Caco-2 (cell line): ENCODE data around the gene RYR2. TPM values are rescaled to one million over a fixed set of nuclear protein-coding genes. Genes with fewer than 3 reads are reported as not detected.

ENCODE experiments used
- BruUV-seq: library from RNA; stranded (reverse); fragments of 400-500 nt; replicated peaks from 2 replicates; lab custom pipeline; 2021; lab: Mats Ljungman, UMichigan
- CTCF ChIA-PET: fragments of 300-600 bp; sonication (Branson Sonifier 250); formaldehyde crosslinking; loops from one replicate; lab custom pipeline; 2022; ENCODE audit warnings: antibody characterized with exemption; lab: Charles Lee
- POLR2A ChIA-PET: fragments of 300-600 bp; sonication (Branson Sonifier 250); formaldehyde crosslinking; loops from one replicate; lab custom pipeline; 2022; ENCODE audit warnings: antibody characterized with exemption; lab: Charles Lee
- DNase-seq, 2 experiments: peaks; one replicate each; pipeline versions ENCODE4 v3.0.0 to v3.0.0-alpha.2; 2020 to 2022
- H3K27me3 ChIP-seq: replicated peaks from 2 replicates; pipeline ENCODE4 v1.6.0; 2011; ENCODE audit warnings: low read length; ENCODE audit not compliant: control insufficient read depth, insufficient read depth
- H3K36me3 ChIP-seq: 2 replicates; pipeline ENCODE4 v1.5.1; 2011; ENCODE audit warnings: low read length; ENCODE audit not compliant: control insufficient read depth, insufficient read depth
- H3K4me1 ChIP-seq: fragments of 250-450 bp; sonication (Bioruptor Pico); 2 replicates; pipeline ENCODE4 v1.5.1; 2020; ENCODE audit warnings: mild to moderate bottlenecking
- H3K4me3 ChIP-seq: 2 replicates; pipeline ENCODE4 v1.5.1; 2011; ENCODE audit warnings: low read depth, mild to moderate bottlenecking, control low read depth, low read length
- H3K9me3 ChIP-seq: fragments of 250-450 bp; sonication (Bioruptor Pico); 2 replicates; pipeline ENCODE4 v1.5.1; 2020; ENCODE audit warnings: mild to moderate bottlenecking, moderate library complexity
- H3K27ac Mint-ChIP-seq: one replicate; pipeline ENCODE4 v1.8.0; 2022; ENCODE audit warnings: mixed read lengths; ENCODE audit not compliant: unreplicated experiment
- H3K27me3 Mint-ChIP-seq: one replicate; pipeline ENCODE4 v1.8.0; 2022; ENCODE audit warnings: mixed read lengths; ENCODE audit not compliant: insufficient read depth, unreplicated experiment
- H3K36me3 Mint-ChIP-seq: one replicate; pipeline ENCODE4 v1.8.0; 2022; ENCODE audit warnings: mild to moderate bottlenecking, mixed read lengths; ENCODE audit not compliant: insufficient read depth, unreplicated experiment
- H3K4me1 Mint-ChIP-seq: one replicate; pipeline ENCODE4 v1.8.0; 2022; ENCODE audit warnings: low read depth, mixed read lengths; ENCODE audit not compliant: unreplicated experiment
- H3K4me3 Mint-ChIP-seq: one replicate; pipeline ENCODE4 v1.8.0; 2022; ENCODE audit warnings: mild to moderate bottlenecking, moderate library complexity, mixed read lengths; ENCODE audit not compliant: unreplicated experiment
- H3K9me3 Mint-ChIP-seq: one replicate; pipeline ENCODE4 v1.8.0; 2022; ENCODE audit warnings: mixed read lengths; ENCODE audit not compliant: unreplicated experiment
- CTCF ChIP-seq, 2 experiments: fragments of 200-600 bp in 1 of 2; IDR thresholded peaks; 1 replicate in 1 of 2; 2 replicates in 1 of 2; pipeline versions ENCODE4 v1.5.1 to v1.8.0; 2011 to 2022; ENCODE audit warnings: antibody characterized with exemption in 1 of 2, control low read depth in 1 of 2, inconsistent platforms in 1 of 2, low read depth in 1 of 2, low read length in 1 of 2, mild to moderate bottlenecking in 1 of 2, moderate library complexity in 1 of 2; ENCODE audit not compliant: insufficient read depth in 1 of 2, severe bottlenecking in 1 of 2, unreplicated experiment in 1 of 2
- intact Hi-C: fragments of 100-400 bp; cut with micrococcal nuclease; formaldehyde crosslinking; loops from one replicate; pipeline ENCODE4 v1.10.0; 2022; ENCODE audit not compliant: unreplicated experiment
- total RNA-seq: library from RNA; stranded (reverse); gene quantifications from 2 replicates; pipeline ENCODE4 v1.2.3, GENCODE V29; 2022

The RYR2 gene
- total RNA-seq, 1 experiment from 2014 or later, result 3.4 TPM

- intact Hi-C loops, result no loop called here
- no peaks in the 10 kb centered on the region for H3K36me3 ChIP-seq
- no peaks in the 10 kb centered on the region for H3K27me3 ChIP-seq
- ChIA-PET CTCF (no interaction called here), POLR2A (no interaction called here)
- no peaks in the 10 kb centered on the region for H3K4me1 ChIP-seq
- Mint-ChIP-seq H3K36me3 (no peaks in the 10 kb centered on the region), H3K4me3 (no peak overlapping the region), H3K27ac (no peak overlapping the region), H3K4me1 (no peaks in the 10 kb centered on the region), H3K27me3 (peaks cover 3% of the 10 kb centered on the region), H3K9me3 (no peaks in the 10 kb centered on the region)
- no peak for DNase-seq
- no peak for TF ChIP-seq CTCF (IDR thresholded peaks at IDR 0.05; ENCODE audit: insufficient read depth in 1 of 2, low read depth in 1 of 2, low read length in 1 of 2, severe bottlenecking in 1 of 2, unreplicated experiment in 1 of 2)
- H3K4me3 ChIP-seq, result no peak overlapping the region
- no TSS peak for BruUV-seq
- no peaks in the 10 kb centered on the region for H3K9me3 ChIP-seq
Observed at GRCh38 chr1:237013608-237014007, 28.4 kb upstream of the RYR2 start.

GRCh38 chr1:237016626-237017025 is 25.4 kb upstream of the RYR2 start:
- CTCF ChIA-PET, result no interaction called here
- H3K9me3 Mint-ChIP-seq, result no peaks in the 10 kb centered on the region

GRCh38 chr1:237018896-237019295 is 23.1 kb upstream of the RYR2 start:
- Mint-ChIP-seq H3K4me3 (no peak overlapping the region), H3K36me3 (no peaks in the 10 kb centered on the region), H3K27me3 (no peaks in the 10 kb centered on the region), H3K4me1 (no peaks in the 10 kb centered on the region), H3K27ac (no peak overlapping the region), H3K9me3 (no peaks in the 10 kb centered on the region)
- H3K27me3 ChIP-seq, result no peaks in the 10 kb centered on the region
- ChIA-PET CTCF (no interaction called here), POLR2A (no interaction called here)
- no peak overlapping the region for H3K4me3 ChIP-seq
- no peaks in the 10 kb centered on the region for H3K4me1 ChIP-seq
- TF ChIP-seq CTCF (IDR thresholded peaks at IDR 0.05; ENCODE audit: insufficient read depth in 1 of 2, low read depth in 1 of 2, low read length in 1 of 2, severe bottlenecking in 1 of 2, unreplicated experiment in 1 of 2), result no peak
- BruUV-seq, result no TSS peak
- intact Hi-C loops, result no loop called here
- no peak for DNase-seq
- no peaks in the 10 kb centered on the region for H3K36me3 ChIP-seq
- H3K9me3 ChIP-seq, result no peaks in the 10 kb centered on the region

More at GRCh38 chr1:237016626-237017025, 25.4 kb upstream of the RYR2 start:
- H3K27ac Mint-ChIP-seq, result no peak overlapping the region
- POLR2A ChIA-PET, result no interaction called here
- no TSS peak for BruUV-seq
- Histone ChIP-seq H3K27me3 (no peaks in the 10 kb centered on the region), H3K4me1 (no peaks in the 10 kb centered on the region), H3K36me3 (no peaks in the 10 kb centered on the region), H3K4me3 (no peak overlapping the region), H3K9me3 (no peaks in the 10 kb centered on the region)
- no peak for DNase-seq
- no peaks in the 10 kb centered on the region for H3K4me1 Mint-ChIP-seq
- intact Hi-C loops, result no loop called here
- H3K4me3 Mint-ChIP-seq, result no peak overlapping the region
- H3K36me3 Mint-ChIP-seq, result no peaks in the 10 kb centered on the region
- H3K27me3 Mint-ChIP-seq, result peaks cover 3% of the 10 kb centered on the region
- TF ChIP-seq CTCF (IDR thresholded peaks at IDR 0.05; ENCODE audit: insufficient read depth in 1 of 2, low read depth in 1 of 2, low read length in 1 of 2, severe bottlenecking in 1 of 2, unreplicated experiment in 1 of 2), result no peak
